BE2C (cell line): Measurements from ENCODE around the gene HNRNPH1.

ENCODE experiments used
- DNase-seq: peaks from one replicate; pipeline ENCODE4 v3.0.0-alpha.2; 2020
- H3K27me3 ChIP-seq: fragments of 250-450 bp; sonication (Bioruptor Pico); 2 replicates; pipeline ENCODE4 v1.5.1; 2020; ENCODE audit warnings: mild to moderate bottlenecking
- H3K36me3 ChIP-seq: fragments of 250-450 bp; sonication (Bioruptor Pico); 2 replicates; pipeline ENCODE4 v1.5.1; 2020; ENCODE audit warnings: mild to moderate bottlenecking
- H3K4me1 ChIP-seq: fragments of 250-450 bp; sonication (Bioruptor Pico); 2 replicates; pipeline ENCODE4 v1.5.1; 2020
- H3K4me3 ChIP-seq: 2 replicates; pipeline ENCODE4 v1.5.1; 2011; ENCODE audit warnings: low read depth, low read length
- H3K9me3 ChIP-seq: fragments of 250-450 bp; sonication (Bioruptor Pico); 2 replicates; pipeline ENCODE4 v1.5.1; 2020
- TF ChIP-seq, protein P1 (sequence below): IDR thresholded peaks from 2 replicates; pipeline ENCODE4 v1.5.1; 2012; ENCODE audit warnings: mild to moderate bottlenecking, low read depth, low read length

Gene HNRNPH1

GRCh38 chr5:179564526-179564925, 58.9 kb downstream of the HNRNPH1 start:
- TF ChIP-seq, protein P1, sequence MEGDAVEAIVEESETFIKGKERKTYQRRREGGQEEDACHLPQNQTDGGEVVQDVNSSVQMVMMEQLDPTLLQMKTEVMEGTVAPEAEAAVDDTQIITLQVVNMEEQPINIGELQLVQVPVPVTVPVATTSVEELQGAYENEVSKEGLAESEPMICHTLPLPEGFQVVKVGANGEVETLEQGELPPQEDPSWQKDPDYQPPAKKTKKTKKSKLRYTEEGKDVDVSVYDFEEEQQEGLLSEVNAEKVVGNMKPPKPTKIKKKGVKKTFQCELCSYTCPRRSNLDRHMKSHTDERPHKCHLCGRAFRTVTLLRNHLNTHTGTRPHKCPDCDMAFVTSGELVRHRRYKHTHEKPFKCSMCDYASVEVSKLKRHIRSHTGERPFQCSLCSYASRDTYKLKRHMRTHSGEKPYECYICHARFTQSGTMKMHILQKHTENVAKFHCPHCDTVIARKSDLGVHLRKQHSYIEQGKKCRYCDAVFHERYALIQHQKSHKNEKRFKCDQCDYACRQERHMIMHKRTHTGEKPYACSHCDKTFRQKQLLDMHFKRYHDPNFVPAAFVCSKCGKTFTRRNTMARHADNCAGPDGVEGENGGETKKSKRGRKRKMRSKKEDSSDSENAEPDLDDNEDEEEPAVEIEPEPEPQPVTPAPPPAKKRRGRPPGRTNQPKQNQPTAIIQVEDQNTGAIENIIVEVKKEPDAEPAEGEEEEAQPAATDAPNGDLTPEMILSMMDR: no peak
- no peaks in the 10 kb centered on the region for H3K4me1 ChIP-seq
- DNase-seq: no peak
- H3K36me3 ChIP-seq: peaks cover 49% of the 10 kb centered on the region
- no peak overlapping the region for H3K4me3 ChIP-seq
- H3K27me3 ChIP-seq: no peaks in the 10 kb centered on the region
- no peaks in the 10 kb centered on the region for H3K9me3 ChIP-seq
